Epithelial cell of esophagus (primary cell): ENCODE results near the gene DNAJC6.
A peak's percentile ranks its signal among the peaks of the same experiment; 100 is the strongest.

Experiments
- DNase-seq: peaks from one replicate; pipeline ENCODE4 v3.0.0; 2010; ENCODE audit warnings: low read depth
- H3K4me3 ChIP-seq: 2 replicates; pipeline ENCODE4 v1.5.1; 2011; ENCODE audit warnings: mild to moderate bottlenecking, low read length, control low read depth
- TF ChIP-seq, protein P1 (sequence below): IDR thresholded peaks from 2 replicates; pipeline ENCODE4 v1.5.1; 2011; ENCODE audit warnings: low read depth, mild to moderate bottlenecking, low read length, control low read depth, inconsistent platforms; ENCODE audit not compliant: insufficient read depth; ENCODE audit errors: missing control alignments

Gene DNAJC6

DNA sequence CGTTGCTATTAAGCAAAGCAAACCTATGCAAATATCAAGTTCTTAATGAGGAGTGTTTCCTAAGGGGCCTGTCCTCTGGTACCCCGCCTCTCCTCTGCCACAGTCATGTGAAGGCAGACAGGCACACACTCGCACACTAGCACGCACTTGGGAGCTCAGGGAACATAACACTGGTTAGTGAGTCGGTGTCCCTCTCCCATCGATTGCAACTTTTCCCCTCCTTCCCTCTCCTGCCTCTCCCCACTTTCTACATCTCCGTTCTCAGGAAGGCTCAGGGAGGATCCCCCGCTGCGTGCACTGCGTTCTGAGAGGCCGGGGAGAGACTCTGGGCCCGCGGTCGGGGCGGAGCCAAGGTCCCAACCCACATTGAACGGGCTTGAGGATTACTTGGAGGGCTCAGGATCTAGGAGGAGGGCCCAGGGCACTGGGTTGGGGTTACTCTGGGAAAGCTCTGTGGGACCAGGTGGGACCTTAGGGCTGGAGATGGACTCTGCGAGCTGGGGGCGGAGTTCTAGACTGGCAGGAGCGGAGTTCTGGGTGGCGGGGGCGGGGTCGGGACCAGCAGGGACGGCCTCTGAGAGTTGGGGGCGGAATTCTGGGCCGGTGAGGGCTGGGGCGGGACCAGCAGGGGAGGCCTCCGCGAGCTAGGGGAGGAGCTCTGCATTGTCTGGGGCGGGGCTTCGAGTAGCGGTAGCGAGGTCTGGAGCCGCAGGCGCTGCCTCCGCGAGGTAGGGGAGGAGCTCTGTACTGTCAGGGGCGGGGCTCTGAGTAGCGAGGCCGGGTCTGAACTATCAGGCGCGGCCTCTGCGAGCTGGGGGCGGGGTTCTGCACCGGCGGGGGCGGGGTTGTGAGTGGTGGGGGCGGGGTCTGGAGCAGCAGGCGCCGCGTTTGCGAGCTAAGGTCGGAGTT lies 110.6 kb downstream of the DNAJC6 start:
- DNase-seq: peak; percentile 99
- peak overlapping the region; percentile 59 for H3K4me3 ChIP-seq
- TF ChIP-seq, protein P1, sequence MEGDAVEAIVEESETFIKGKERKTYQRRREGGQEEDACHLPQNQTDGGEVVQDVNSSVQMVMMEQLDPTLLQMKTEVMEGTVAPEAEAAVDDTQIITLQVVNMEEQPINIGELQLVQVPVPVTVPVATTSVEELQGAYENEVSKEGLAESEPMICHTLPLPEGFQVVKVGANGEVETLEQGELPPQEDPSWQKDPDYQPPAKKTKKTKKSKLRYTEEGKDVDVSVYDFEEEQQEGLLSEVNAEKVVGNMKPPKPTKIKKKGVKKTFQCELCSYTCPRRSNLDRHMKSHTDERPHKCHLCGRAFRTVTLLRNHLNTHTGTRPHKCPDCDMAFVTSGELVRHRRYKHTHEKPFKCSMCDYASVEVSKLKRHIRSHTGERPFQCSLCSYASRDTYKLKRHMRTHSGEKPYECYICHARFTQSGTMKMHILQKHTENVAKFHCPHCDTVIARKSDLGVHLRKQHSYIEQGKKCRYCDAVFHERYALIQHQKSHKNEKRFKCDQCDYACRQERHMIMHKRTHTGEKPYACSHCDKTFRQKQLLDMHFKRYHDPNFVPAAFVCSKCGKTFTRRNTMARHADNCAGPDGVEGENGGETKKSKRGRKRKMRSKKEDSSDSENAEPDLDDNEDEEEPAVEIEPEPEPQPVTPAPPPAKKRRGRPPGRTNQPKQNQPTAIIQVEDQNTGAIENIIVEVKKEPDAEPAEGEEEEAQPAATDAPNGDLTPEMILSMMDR: no peak

DNA sequence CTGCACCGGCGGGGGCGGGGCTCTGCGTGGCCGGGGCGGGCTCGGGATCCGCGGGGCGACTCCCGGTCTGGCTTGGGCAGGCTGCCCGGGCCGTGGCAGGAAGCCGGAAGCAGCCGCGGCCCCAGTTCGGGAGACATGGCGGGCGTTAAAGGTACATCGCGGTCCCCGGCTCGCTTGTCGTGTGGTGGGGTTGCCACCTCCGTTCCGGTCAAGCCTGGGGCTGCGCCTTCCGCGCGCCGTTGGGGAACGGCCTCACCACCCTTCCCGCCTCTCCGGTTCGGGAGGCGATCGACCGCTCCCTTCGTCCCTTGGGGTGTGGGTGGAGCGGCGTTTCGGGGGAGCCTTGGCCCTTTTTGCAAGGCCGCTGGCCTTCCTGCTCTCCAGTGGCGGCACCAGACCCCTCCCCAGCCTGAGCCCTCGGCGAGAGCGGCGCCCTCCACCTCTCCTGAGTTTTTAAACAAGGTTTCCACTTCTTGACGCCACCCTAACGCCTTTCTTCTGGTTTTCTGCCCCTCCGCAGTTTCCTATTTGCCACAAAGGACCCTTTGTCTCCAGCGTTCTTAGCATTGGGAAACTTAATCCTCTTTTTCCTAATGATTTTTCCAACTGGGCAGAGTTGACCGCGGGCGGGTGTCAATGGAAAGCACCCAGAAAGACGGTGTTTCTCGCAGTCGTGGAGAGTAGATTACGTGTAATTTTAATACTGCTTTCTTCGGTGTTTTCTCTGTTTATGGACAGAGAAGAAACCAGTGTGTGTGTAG lies 111.4 kb downstream of the DNAJC6 start, which contains the start of the genes LEPR and LEPROT:
TSS of gene LEPR (plus strand) at position 79 of the 761 bp plus-strand sequence. CDS start 144,898 bp downstream, outside the sequence.
TSS of gene LEPROT (plus strand) at position 79 of the 761 bp plus-strand sequence. CDS start at position 136, 57 bp downstream.
- TF ChIP-seq, protein P1: no peak
- peak within 1 kb of the TSS; percentile 78 for H3K4me3 ChIP-seq
- no peak for DNase-seq

DNA sequence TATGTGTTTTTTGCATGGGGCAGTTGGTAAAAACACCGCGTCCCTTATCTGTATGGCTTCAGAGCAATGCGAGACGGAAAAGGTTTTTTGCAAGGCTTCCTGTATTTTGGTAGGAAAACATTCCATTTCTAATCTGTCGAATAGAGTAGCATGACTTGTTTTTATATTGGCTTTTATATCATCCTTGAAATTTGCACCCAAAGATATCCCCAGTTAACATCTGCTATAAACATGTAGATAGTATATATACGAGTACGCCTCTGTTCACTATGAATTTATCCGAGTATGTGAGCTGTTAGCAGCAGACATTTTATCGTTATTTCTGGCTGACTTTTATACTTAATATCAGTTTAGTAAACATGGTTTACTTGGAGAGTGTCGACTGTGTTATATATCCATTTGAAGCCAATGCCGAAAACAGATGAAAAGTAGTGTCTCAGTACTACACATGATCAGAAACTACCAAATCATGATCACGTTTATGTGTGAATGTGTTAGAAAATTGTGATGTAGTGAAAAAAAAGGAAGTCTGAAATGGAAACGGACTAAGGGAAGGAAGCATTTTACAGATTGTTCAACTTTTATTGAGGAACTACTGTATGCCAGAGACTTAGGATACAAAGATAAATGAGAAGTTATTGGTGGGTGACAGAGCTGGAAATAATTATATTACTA lies 112.1 kb downstream of the DNAJC6 start:
- TF ChIP-seq, protein P1: no peak
- peak overlapping the region; percentile 78 for H3K4me3 ChIP-seq
- DNase-seq: no peak

- peak overlapping the region; percentile 78 for H3K4me3 ChIP-seq
- TF ChIP-seq, protein P1: no peak
- DNase-seq: peak; percentile 73
Observed at GRCh38 chr1:65422241-65423203, 113.2 kb downstream of the DNAJC6 start.

DNA sequence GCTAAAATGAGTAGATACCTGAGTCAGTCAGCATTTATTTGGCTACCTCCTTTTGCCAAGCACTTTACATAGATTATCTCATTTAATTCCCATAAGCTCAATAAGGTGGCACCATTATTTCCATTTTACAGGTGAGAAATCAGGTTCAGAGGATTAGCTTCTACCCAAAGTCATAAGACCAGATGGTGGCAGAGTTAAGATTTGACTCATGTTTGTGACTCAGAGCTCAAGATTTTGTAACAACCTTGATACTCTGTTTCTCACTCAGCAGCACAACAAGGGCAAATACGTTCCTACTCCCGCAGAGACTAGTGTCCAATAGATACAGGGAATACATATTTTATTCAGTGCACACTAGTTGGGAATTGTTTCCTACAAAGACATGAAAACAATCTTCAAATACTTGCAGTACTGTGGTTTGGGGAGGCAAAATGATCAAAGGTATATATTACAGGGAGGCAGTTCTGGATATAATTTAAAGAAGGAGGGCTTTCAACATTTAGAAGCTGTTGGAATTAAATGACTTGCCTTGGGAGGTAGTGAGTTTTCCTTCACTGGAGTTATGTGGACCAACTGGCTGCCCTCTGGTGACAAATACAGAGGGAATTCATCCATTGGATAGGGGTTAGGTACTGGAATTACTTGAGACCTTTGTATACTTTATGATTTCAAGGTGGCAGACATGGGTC lies 114.7 kb downstream of the DNAJC6 start:
- no peak overlapping the region for H3K4me3 ChIP-seq
- DNase-seq: peak; percentile 95
- TF ChIP-seq, protein P1: no peak
